Mucosa of stomach (tissue), 1 donor: ENCODE data around the gene ARL5A.
"Not testable (repeated sequence)": the region's sequence is repeated elsewhere in the genome, so short reads cannot be mapped to it uniquely, and the experiment has no call there.

Experiments
- H3K27me3 ChIP-seq: one replicate; pipeline ENCODE4 v1.7.0; 2013; ENCODE audit warnings: mild to moderate bottlenecking, low read length; ENCODE audit not compliant: control insufficient read depth, insufficient read depth
- H3K36me3 ChIP-seq: one replicate; pipeline ENCODE4 v1.7.0; 2013; ENCODE audit warnings: low read length; ENCODE audit not compliant: control insufficient read depth, insufficient read depth
- H3K4me1 ChIP-seq: one replicate; pipeline ENCODE4 v1.7.0; 2013; ENCODE audit warnings: mild to moderate bottlenecking, low read length; ENCODE audit not compliant: control insufficient read depth, insufficient read depth
- H3K4me3 ChIP-seq: one replicate; pipeline ENCODE4 v1.7.0; 2013; ENCODE audit warnings: low read length
- H3K9ac ChIP-seq: one replicate; pipeline ENCODE4 v1.7.0; 2013; ENCODE audit warnings: mild to moderate bottlenecking, low read length, moderate library complexity
- H3K9me3 ChIP-seq: one replicate; pipeline ENCODE4 v1.7.0; 2013; ENCODE audit warnings: mild to moderate bottlenecking, low read length, moderate library complexity; ENCODE audit not compliant: control insufficient read depth
- donor health status: Pancreatic carcinoma.

ARL5A gene, protein sequence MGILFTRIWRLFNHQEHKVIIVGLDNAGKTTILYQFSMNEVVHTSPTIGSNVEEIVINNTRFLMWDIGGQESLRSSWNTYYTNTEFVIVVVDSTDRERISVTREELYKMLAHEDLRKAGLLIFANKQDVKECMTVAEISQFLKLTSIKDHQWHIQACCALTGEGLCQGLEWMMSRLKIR

DNA sequence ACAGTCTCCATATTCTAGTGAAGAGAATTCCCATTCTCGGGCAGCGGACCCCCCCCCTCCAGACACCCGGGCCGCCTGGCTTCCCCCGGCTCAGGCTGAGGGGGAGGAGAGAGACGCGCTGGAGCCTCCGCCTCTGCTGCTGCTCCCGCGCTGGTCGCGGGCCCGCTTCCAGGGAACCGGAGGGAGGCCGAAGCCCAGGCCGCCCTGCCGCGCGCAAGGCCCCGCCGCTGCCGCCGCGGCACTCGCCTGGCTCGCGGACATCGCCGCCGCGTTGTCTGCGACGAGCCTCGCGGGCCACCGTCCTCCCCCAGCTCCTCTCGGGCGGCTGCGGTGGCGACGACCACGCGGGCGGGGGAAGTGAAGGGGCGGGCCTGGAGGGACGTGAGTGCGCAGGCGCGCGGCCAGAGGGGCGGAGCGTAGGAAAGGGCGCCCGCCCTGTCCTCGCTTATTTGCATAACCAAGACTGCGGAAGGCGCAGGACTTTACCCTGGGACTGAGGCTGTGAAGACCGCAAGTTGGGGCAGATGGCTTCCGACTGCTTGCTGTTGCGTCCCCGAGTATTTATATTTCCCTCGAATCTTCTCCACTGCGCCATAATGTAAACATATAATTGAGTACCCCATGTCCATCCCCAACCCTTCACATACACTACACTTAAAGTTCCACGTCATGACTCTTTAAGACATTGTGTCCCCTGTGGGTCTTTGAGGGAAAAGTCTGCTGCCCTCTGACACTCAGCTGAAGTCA lies at the start of gene ARL5A:
ARL5A (minus strand) TSS at position 279 of the 747 bp plus-strand sequence; CDS start at position 34, 245 bp downstream.
- Histone ChIP-seq H3K27me3 (no peaks in the 10 kb centered on the region), H3K4me3 (peak within 1 kb of the TSS; percentile 70), H3K9ac (peak within 1 kb of the TSS; percentile 89), H3K36me3 (no peaks in the 10 kb centered on the region), H3K9me3 (no peaks in the 10 kb centered on the region), H3K4me1 (peaks cover 9% of the 10 kb centered on the region)

DNA sequence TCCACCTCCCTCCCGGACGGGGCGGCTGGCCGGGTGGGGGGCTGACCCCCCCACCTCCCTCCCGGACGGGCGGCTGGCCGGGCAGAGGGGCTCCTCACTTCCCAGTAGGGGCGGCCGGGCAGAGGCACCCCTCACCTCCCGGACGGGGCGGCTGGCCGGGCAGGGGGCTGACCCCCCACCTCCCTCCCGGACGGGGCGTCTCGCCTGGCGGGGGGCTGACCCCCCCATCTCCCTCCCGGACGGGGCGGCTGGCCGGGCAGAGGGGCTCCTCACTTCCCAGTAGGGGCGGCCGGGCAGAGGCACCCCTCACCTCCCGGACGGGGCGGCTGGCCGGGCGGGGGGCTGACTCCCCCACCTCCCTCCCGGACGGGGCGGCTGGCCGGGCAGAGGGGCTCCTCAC lies 47.4 kb upstream of the ARL5A start:
- not testable (repeated sequence) for H3K9me3 ChIP-seq, H3K4me3 ChIP-seq, H3K36me3 ChIP-seq, H3K27me3 ChIP-seq, H3K9ac ChIP-seq, H3K4me1 ChIP-seq

DNA sequence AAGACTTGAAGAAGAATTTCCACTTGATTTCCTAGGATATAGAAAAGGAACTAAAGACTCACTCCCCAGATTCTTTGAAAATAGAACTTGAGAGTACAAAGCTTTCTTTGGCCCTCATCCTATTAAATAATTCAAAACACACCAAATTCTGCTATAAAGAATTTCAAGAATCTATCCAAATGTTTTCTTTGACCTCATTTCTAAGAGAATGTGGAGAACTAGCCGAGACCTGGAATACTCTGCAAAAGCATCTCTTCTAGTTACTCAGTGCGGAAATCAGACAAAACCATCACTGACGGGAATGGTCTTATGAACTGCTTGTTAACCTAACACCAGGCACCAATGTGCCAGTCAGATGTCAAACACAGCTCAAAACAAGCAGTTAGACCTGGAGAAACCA lies 44.2 kb upstream of the ARL5A start:
- no peaks in the 10 kb centered on the region for H3K4me1 ChIP-seq
- H3K27me3 ChIP-seq: no peaks in the 10 kb centered on the region
- H3K4me3 ChIP-seq: no peak overlapping the region
- no peaks in the 10 kb centered on the region for H3K36me3 ChIP-seq
- no peaks in the 10 kb centered on the region for H3K9me3 ChIP-seq
- no peak overlapping the region for H3K9ac ChIP-seq

DNA sequence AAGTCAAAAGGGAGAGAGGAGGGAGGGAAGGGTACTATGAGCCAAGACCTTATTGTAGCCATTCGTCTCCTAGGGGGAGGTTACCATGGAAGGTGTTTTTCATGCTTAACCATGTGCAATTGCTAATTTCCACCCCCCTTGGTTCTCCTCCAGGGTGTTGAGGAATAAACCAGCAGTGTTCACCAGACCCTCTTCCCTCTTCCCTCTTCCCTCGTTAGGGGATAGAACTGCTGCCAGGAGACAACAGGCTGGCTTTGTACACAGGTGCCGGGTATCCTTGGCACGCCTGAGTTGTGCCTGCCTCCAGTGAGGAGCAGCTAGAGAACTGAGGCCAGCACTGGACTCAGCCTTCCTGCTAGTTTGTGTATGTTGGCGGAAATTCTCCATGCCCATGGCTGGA lies 41.1 kb upstream of the ARL5A start:
- Histone ChIP-seq H3K27me3 (no peaks in the 10 kb centered on the region), H3K36me3 (no peaks in the 10 kb centered on the region), H3K4me3 (no peak overlapping the region), H3K9ac (no peak overlapping the region), H3K4me1 (no peaks in the 10 kb centered on the region), H3K9me3 (no peaks in the 10 kb centered on the region)

DNA sequence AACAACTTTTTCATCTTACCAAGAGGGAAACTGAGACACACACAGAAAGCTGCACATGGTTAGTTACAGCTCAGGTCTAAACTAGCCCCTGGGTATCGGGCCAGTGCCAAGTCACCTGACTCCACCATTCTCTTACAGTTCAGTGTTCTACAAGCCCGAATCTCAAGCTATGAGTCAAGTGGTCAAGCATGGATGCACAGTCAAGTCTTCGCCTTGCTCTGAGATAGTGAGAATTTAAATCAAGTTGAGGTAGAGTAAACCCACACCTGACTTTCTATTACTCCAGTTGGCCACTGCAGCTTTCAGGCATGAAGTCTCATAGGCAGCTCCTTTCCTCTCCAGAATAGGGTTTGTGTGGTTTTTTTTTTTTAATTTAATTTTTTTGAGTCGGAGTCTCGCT lies 34.5 kb upstream of the ARL5A start:
- H3K27me3 ChIP-seq: no peaks in the 10 kb centered on the region
- no peaks in the 10 kb centered on the region for H3K4me1 ChIP-seq
- no peak overlapping the region for H3K4me3 ChIP-seq
- no peaks in the 10 kb centered on the region for H3K36me3 ChIP-seq
- no peak overlapping the region for H3K9ac ChIP-seq
- no peaks in the 10 kb centered on the region for H3K9me3 ChIP-seq

DNA sequence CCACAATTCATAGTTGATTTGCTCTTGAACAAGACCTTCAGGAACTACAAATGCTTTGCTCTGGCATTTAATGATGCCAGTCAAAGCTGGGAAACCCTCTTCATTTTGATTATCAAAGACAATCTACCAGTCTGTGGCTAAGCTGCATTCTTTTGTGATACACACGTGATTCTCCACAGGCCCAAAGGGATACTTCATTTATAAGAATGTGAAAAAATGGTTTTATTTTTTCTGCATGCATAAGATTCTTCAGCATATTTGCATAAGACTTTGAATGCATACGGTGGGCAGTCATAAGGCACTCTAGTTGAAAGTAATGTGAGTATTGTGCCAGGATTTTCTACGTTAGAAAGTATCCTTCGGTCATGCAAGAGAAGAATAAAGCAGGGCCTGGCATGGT lies 33.0 kb upstream of the ARL5A start:
- Histone ChIP-seq H3K4me1 (no peaks in the 10 kb centered on the region), H3K9ac (no peak overlapping the region), H3K36me3 (no peaks in the 10 kb centered on the region), H3K4me3 (no peak overlapping the region), H3K27me3 (no peaks in the 10 kb centered on the region), H3K9me3 (no peaks in the 10 kb centered on the region)

DNA sequence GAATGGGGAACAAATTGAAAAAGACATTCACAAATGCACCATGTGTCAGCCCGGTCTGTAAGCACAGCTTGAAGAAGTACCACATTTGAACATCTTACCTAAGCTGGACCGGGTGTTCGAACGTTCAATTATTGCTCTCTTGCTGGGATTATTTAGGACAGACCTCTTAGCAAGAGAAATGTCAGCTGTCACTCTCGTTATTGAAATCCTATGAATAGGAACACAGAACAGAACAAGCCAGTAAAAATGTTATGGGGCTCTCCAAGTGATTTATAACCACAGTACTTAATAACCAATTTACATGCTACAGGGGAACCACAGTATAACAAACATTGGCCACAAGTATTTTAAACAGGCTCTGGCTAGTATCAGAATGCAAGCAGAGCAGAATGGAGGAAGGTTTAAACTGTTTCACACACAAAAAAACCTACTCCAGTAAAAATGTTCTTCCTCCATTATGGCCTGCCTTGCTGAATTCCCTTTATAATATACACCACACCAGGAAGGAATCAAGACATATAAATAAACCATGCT lies 32.5 kb upstream of the ARL5A start:
- Histone ChIP-seq H3K27me3 (no peaks in the 10 kb centered on the region), H3K9me3 (no peaks in the 10 kb centered on the region), H3K4me1 (no peaks in the 10 kb centered on the region), H3K36me3 (no peaks in the 10 kb centered on the region), H3K4me3 (no peak overlapping the region), H3K9ac (no peak overlapping the region)

DNA sequence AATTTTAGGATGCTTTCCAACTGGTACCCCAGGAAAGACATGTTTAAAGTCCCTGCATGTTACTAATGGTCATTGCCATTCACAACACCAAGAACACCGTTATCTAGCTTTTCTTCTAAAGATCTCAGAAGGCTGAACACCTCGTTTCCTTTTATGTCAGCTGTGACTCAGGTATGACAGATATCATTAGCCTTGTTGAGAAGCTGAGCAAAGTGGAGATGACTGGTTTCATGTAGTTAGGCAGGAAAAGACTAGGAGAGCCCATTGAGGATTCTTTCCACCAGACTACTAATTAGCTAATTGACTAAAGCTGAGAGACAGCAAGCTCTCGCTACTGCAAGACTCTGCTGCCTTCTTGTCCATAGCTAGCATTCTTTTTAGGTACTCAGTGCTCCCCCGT lies 32.0 kb upstream of the ARL5A start:
- no peaks in the 10 kb centered on the region for H3K27me3 ChIP-seq
- H3K4me1 ChIP-seq: no peaks in the 10 kb centered on the region
- no peaks in the 10 kb centered on the region for H3K36me3 ChIP-seq
- H3K9ac ChIP-seq: no peak overlapping the region
- no peak overlapping the region for H3K4me3 ChIP-seq
- H3K9me3 ChIP-seq: no peaks in the 10 kb centered on the region

DNA sequence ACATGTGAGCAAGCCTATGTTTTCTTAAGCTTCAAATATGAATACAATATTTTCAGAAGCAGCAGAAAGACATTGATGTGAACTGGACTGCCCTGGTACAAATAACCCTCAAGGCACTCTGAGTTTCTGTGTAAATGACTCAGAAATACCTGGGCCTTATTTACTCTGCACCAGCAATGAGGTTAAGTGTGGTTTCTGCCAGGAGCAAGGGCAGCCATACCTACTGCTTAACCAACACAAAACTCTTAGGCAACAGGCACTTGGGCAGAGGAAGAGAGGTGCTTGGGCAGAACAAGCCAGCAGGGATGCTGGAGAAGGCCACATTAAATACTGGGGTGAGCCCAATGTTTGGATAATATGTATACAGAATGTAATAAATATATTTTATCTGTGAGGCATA lies 29.4 kb upstream of the ARL5A start:
- no peak overlapping the region for H3K9ac ChIP-seq
- H3K9me3 ChIP-seq: no peaks in the 10 kb centered on the region
- H3K4me3 ChIP-seq: no peak overlapping the region
- H3K4me1 ChIP-seq: no peaks in the 10 kb centered on the region
- no peaks in the 10 kb centered on the region for H3K27me3 ChIP-seq
- no peaks in the 10 kb centered on the region for H3K36me3 ChIP-seq

DNA sequence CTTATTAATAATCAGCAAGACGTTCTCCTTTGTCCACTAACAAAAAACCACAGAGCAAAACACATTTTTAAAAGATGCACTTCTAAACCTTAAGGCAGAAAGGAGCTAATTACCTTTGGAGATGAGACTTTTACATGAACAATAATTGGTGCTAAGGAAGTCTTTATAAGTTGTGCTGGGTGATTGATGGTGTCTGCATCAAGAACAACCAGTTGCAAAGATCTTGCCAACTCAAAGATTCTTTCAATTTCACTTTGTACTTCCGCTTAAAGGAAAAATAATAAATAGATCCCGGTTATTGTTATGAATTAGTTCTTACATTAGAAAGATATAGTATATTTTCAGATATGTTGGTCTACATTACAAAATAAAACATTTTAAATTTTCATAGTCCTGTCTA lies 26.9 kb upstream of the ARL5A start:
- H3K9me3 ChIP-seq: no peaks in the 10 kb centered on the region
- no peaks in the 10 kb centered on the region for H3K36me3 ChIP-seq
- no peaks in the 10 kb centered on the region for H3K4me1 ChIP-seq
- no peak overlapping the region for H3K4me3 ChIP-seq
- no peak overlapping the region for H3K9ac ChIP-seq
- no peaks in the 10 kb centered on the region for H3K27me3 ChIP-seq

DNA sequence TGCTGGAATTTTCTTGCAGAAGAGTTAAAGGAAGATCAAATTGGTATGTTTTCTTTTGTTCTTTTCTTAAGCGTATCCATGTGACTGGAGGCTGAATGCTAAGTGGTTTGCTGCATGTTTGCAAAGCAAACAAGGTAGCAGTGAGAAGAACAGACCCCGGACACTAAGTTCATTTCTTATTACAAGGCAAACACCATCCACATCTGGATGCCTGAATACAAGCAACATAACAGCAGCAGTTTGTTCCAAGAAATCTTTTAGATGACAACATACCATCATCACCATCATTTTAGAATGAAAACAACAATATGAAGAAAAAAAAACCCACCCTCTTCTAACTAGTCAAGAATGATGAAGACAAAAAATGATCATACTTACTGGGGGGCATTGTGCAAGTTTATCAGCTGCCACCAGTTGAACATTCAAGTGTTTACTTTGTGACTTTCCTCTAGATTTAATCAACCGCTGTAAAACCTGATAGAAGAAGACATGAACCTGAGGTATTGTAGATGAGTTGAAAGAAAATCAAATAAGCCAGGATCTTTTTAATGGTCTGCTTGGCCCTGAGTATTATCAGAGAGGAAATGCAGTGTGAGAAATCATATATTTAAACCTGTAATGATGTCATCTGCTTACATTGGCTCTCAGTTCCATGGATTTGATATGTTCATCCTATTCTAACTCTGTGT lies 25.0 kb upstream of the ARL5A start:
- Histone ChIP-seq H3K4me3 (no peak overlapping the region), H3K9me3 (no peaks in the 10 kb centered on the region), H3K27me3 (no peaks in the 10 kb centered on the region), H3K36me3 (no peaks in the 10 kb centered on the region), H3K4me1 (peaks cover 11% of the 10 kb centered on the region), H3K9ac (no peak overlapping the region)
